Hepatocyte (in vitro differentiated cells): ENCODE measurements around the gene MS4A6E.

Experiments used
- EZH2 ChIP-seq: fragments of 200-600 bp; sonication (generic); IDR thresholded peaks from 2 replicates; pipeline ENCODE4 v1.6.1; 2016; ENCODE audit warnings: antibody characterized with exemption, mild to moderate bottlenecking, borderline replicate concordance
- EZH2phosphoT487 ChIP-seq: fragments of 200-600 bp; sonication (generic); IDR thresholded peaks from one replicate; pipeline ENCODE4 v1.6.1; 2018; ENCODE audit warnings: antibody characterized with exemption, mild to moderate bottlenecking, low read depth, moderate library complexity; ENCODE audit not compliant: unreplicated experiment, severe bottlenecking
- TF ChIP-seq, protein P1 (sequence below): fragments of 200-600 bp; sonication (generic); IDR thresholded peaks from 2 replicates; pipeline ENCODE4 v1.5.1; 2016; ENCODE audit warnings: antibody characterized with exemption, mild to moderate bottlenecking; ENCODE audit not compliant: poor library complexity

DNA sequence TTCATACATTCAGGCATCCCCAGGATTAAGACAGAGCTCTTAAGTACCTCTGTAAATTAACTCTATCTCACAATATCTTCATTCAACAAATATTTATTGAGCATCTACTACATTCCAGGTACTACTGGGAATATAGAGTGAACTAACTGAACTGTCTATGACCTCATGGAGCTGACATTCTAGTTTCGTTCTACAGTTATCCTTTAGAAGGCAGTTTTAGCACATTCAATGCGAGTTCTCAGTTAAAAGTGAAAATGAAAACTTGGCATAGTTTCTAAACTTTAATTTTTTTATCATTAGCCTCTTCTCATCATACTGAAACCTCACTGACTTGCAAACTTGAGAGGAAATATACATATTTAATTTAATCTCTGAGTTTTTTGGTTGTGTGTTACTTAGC is 10.7 kb upstream of the MS4A6E start:
- TF ChIP-seq, protein P1, sequence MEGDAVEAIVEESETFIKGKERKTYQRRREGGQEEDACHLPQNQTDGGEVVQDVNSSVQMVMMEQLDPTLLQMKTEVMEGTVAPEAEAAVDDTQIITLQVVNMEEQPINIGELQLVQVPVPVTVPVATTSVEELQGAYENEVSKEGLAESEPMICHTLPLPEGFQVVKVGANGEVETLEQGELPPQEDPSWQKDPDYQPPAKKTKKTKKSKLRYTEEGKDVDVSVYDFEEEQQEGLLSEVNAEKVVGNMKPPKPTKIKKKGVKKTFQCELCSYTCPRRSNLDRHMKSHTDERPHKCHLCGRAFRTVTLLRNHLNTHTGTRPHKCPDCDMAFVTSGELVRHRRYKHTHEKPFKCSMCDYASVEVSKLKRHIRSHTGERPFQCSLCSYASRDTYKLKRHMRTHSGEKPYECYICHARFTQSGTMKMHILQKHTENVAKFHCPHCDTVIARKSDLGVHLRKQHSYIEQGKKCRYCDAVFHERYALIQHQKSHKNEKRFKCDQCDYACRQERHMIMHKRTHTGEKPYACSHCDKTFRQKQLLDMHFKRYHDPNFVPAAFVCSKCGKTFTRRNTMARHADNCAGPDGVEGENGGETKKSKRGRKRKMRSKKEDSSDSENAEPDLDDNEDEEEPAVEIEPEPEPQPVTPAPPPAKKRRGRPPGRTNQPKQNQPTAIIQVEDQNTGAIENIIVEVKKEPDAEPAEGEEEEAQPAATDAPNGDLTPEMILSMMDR: no peak
- TF ChIP-seq EZH2 (no peak), EZH2phosphoT487 (no peak)
